Peyer's patch (tissue), 4 donors: ENCODE results near the gene PKD1.

Source experiments
- CTCF ChIP-seq, 6 experiments: fragments of 450-650 bp in 4 of 6; fragments of 200-600 bp in 2 of 6; sonication (generic) in 1 of 6; IDR thresholded peaks; one replicate each; pipeline ENCODE4 v1.5.1; 2017 to 2019; ENCODE audit warnings: antibody characterized with exemption in 6 of 6, mild to moderate bottlenecking in 3 of 6, moderate library complexity in 1 of 6
- POLR2A ChIP-seq, 2 donors: fragments of 450-650 bp; IDR thresholded peaks; one replicate each; pipeline ENCODE4 v1.5.1; 2017; ENCODE audit warnings: antibody characterized with exemption in 2 of 2, mild to moderate bottlenecking in 2 of 2, moderate library complexity in 2 of 2

GRCh38 chr16:2145843-2146242, 10.1 kb upstream of the PKD1 start:
- TF ChIP-seq CTCF (IDR thresholded peaks at IDR 0.05) (no peak), POLR2A (IDR thresholded peaks at IDR 0.05) (no peak)
